ENCODE data around the gene FREM1.

Gene FREM1

DNA sequence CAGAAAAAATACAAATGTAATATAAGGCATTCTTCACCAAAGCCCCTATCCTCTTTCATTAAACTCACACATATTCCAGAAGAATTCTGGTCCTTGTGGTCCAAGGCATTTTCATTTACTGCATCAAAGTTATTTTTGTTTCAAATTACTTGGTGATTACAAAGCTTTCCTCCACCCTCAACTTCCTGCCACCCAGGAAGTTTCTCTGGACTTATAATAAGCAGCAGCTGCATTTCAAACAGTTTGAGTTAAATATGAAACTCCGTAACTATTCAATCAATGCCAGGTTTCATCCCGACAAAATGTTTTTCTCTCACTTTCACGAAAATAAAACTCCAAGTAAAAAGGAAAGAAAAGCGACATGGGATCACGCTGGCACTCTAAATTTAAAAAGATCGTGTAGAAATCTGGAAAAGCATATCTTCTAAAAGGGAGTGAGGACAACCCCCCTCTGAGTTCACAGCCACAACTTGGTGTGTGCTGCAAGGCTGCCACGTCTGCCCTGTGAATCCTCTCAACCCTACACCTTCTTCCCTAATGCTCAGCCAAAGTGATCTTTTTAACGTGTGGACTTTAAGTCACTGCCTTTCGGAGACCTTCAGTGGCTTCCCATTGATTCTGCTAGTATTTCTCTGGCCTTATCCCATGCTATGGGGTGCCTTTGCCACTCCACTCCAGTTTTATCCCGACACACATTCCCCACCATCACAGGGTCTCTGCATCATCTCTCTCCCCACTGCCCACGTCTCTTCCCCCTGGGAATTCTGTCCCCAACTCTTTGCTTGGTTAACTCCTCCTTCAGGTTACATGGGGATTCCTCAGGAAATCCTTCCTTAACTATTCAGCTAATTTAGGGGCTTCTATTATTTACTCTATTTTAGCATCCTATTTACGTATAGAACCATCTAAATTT lies 96.6 kb downstream of the FREM1 start:
- no peak for DNase-seq

DNA sequence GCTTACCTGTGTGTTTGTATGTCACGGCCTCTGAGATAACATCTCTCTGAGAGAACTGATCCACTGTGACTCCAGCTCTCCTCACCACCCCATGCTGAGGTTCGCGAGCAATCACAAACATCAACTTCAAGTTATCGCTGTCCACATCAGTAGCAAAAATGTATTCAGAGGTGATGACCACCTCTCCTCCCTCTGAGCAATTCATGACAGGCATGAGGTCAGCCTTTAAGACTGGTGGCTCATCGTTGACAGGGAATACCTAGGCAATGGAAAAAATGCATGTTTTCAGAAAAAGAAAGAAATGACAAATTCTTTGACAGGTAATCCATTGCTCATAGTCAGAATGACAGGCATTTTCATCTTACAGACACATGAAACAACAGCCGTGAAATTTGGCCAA lies 97.4 kb downstream of the FREM1 start:
- DNase-seq: no peak

DNA sequence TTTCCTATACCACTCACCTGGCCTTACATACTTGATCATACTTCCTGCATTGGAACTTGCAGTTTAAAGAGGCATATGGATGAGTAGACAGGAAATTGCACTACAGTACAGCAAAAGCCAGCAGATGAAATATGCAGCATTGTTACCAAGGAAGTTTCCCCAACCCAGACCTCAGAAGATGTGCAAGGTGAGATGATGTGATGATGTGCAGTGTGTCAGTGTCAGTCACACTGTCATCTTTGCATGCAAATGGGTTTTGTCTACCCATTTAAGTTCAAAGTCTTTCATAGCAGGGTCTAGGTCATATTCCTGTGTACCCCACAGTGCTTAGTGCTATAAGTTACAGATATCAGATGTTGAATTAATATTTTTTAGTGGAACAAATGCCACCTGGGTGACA lies 98.4 kb downstream of the FREM1 start:
- DNase-seq: no peak

DNA sequence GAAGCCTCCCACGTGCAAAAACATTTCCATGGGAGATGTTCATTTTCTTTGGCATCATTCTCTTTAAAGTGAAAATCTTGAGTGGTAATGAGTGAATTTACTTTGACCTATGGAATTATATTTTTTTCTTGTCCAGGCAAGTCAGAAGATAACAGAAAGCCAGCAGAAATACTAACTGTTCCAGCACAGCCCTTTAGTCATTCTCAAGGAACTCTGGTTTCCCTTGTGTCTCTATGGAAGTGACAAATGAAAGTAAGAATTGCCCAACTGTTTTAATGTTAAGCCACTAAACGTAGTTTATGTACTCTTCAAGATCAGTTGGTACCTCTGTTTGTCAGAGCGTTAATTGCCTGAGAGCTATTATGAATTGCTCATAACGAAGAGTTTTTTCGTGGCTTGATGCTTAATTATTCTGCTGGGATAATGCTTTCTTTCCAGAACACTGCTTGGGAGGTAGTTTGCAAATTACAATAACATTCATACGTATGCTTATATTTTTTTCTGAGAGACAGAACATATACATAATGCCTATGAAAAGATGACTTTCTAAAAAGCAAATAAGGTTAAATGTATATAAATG lies 103.2 kb downstream of the FREM1 start:
- no peak for DNase-seq

DNA sequence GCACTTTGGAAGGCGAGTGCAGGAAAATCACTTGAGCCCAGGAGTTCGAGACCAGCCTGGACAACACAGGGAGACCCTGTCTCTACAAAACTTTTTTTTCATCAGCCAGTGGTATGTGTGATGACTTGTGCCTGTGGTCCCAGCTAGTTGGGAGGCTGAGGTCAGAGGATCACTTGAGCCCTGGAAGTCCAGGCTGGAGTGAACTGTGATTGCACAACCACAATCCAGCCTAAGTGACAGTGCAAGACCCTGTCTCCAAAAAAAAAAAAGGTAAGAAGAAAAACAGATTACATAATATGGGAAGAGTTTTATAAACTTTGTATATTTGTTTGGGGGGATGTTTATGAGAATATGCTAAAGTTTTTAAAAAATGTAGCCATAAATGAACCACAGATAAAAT lies 111.2 kb downstream of the FREM1 start:
- no peak for DNase-seq

DNA sequence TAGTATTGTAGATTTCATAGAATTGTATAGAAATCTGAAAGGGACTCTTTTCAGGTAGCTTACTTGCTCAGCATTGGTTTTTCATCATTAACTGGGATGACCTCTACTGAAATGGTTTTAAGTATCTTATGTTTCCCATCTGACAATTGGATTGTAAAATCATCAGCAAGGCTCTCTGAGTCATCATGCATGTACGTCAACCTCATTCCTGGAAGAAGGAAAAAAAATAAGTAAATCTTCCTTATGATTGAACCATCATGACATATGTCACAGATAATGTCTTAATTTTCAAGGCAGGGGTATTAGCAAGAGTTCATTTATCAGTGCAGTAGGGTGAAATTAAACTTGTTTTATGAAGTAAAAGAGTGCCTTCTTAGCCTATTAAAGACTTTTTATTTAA lies 112.8 kb downstream of the FREM1 start:
- DNase-seq: no peak

DNA sequence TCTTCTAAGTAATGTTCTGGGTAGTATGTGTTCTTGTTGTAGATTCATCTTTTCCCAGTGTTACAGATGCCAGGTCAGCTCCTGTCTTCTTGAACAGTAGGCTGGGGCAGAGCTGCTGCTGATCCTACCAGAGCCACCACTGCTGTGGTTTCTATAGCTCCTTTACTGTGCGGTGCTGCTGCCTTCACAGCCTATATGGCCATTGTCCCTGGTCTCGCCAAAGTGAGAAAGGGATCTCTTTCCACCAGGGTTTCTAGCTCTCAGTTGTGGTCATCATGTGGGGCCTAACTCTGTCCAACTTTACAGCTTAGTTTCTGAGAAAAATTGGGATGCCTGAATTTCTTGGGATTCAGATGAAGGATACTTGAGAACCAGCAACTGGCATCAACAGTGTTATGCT lies 116.8 kb downstream of the FREM1 start:
- DNase-seq: no peak

DNA sequence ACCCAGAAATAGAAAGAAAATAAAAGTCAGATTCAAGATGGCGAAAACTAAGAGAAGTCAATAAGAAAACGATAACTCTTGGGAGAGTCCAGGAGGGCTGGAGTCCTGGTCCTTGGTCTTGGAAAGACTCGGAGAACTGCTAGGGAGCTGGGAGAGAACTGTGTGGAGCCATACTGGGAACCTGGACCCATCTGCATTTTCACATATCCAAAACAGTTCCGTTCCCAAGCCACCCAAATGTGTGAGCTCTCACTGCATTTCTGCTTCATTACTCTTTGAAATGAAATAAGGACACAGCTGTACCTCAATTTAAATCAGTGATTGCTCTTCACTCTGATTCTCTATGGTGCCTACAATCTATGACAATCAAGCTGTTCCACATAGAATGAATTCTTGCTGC lies 119.6 kb downstream of the FREM1 start:
- DNase-seq: no peak

DNA sequence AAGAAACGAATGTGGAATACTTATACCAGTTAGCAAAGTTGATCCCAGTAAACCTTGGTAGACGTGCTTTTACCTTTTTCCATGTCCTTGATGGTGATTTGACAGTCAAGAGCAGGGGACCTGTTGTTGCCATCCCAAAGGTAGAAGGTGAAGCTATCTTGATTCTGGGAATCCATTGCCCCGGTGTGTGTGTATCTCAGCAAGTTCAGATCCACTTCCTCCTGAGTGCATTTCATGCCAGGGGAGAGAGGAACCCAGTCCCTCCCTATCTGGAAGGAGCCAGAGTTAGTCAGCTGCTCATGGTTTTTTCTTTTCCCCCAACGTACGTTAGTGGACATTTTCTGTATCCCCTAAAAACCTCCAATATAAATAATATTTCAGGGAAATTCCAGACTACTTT lies 121.4 kb downstream of the FREM1 start:
- DNase-seq: no peak

DNA sequence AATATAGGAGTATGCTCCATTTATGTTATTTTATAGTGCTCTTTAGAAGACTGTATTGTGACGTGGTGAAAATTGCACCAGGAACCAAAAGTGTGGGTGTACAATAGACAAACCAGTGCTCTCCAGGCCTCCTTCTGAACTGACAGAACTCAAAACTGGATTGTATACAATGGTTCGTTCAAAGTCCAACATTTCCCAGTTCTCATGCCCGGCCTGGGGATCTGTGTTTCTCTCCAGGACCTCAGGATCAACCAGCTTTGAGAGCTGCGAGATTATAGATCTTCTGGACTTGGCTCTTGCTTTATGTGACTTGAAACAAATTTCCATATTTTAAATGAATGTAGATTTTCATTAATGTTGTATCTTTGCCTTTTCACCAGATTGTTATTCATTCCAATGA lies 126.9 kb downstream of the FREM1 start:
- DNase-seq: no peak

DNA sequence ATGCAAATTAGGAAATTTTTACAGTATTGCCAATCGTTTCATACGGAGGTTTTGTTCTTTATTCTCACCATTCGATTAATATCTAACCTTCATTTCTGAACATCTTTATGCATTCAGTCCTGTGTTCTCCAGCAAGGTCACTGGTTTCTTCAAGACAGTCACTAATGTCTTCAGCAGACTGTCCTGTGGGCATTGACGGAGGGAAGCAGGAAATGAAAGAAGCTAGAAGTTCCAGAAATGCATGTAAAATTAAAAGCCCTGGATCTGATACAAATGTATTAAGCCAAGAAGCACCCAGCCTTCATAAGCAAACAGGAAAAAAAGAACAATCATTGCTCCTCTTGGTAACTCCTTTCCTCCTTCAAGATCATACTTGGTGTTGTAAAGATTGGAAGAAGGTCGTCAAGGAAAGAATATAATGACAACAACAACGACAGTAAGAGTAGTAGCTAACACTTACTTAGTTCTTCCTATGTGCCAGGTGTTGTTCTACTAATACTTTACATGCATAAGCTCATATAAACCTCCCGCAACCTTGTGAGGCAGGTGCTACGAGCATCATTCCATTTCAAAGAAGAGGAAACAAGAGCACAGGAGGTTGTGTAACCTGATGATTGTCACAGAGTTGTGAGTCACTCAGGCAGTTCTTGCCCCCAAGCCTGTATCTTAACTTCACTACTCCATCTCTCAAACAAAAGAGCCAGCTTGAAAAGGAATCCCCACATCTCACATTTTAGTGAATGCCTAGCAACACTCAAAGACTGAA lies 127.8 kb downstream of the FREM1 start:
- DNase-seq: no peak

DNA sequence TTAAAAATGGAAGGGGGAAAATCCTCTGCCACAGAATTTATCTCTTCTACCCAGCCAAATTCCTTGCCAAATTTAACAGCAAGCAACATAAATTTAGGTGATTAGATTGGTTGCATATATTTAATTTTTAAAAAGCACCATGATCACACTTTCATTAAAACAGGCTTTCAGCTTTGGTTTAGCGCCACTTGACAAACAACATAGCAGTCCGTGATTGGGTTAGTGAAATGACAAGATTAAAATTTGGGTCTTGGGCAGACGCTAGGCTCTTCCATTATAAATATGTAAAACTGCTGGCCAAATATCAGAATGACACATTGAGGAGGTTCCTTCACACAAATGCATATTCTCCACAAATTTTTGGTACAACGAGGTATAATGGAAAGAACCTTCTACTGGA lies 129.5 kb downstream of the FREM1 start:
- no peak for DNase-seq

DNA sequence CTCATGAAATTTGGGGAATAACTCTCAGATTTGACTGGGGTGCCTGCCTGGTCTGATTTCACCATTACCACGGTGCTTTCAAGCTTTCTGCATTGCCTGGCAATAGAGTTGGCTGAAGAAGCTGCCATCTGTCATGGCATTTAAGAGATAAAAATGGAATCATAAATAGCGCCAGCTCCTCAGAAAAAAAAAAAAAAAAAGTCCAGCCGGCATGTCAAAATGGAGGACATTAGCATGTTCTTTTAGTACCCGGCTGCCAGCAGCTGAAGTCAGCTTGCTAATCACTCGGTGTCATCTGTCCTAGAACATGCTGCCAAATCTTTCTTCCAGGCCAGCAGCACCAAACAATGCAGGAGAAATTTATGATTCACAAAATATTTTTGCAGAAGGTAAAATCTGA lies 130.0 kb downstream of the FREM1 start:
- no peak for DNase-seq

DNA sequence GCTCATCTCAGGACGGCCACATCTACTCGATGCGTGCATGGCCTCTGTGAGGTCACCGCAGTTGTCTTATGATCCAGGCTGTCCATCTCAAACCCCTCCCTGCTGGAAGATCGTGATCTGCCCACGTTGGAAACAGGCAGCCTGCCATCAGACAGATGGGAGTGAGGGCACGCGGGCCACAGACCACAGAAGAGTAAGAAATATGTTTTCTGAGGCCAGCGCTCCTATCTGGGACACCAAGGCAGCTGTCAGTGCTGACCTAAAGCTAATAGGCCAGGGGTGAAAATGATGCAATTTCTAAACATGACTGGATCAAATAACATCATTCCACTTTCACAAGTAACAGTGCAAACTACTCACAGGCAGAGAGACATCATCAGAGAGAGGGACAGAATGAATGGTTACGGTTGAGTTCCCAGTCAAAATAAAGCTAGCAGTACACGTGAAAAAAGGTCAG lies 130.6 kb downstream of the FREM1 start:
- DNase-seq: no peak

DNA sequence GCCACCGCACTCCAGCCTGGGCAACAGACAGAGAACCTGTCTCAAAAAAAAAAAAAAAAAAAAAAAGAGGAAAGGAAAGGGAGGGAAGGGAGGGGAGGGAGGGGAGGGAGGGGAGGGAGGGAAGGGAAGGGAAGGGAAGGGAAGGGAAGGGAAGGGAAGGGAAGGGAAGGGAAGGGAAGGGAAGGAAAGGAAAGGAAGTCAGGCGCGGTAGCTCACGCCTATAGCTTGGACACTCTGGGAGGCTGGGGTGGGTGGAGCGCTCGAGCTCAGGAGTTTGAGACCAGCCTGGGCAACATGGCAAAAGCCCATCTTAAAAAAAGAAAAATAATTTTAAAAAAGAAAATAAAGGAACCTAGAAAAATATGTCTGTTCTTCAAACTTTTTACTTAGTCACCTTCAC lies 131.7 kb downstream of the FREM1 start:
- no peak for DNase-seq

DNA sequence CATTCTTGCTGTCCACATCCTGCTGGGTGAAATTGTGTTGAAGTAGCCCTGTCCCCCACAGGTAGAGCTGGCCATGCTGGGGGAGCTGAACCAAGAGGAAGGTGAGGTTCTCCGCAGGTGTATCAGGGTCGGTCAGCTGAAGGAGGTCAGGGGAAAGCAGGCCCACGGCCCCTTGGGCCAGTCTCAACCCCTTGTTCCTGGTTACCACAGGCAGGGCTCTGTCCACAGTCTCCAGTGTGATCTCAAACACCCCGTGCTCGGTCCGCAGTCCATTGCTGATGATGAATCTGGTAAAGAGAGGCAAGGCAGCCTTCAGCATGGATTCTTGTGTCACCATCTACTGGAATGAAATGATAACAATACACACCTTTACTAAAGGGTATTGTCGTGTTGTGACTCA lies 134.3 kb downstream of the FREM1 start:
- DNase-seq: no peak

DNA sequence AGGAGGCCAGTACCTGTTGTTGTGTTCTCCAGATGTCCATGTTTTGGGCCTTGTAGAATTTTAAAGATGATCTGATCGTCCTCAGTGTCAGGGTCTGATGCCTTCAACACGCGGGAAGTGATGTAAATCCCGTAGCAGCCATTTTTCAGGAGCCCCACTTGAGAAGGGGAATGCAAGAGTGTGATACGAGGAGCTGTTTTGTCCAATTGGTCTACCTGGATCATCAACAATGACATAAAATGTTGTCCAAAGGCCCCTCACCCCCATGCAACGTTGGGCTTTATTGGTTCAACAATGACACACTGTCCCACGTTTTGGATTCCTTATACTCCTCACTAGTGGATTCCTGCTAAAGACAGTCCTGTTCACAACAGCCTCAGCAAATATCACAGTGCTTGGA lies 139.6 kb downstream of the FREM1 start:
- DNase-seq: no peak

DNA sequence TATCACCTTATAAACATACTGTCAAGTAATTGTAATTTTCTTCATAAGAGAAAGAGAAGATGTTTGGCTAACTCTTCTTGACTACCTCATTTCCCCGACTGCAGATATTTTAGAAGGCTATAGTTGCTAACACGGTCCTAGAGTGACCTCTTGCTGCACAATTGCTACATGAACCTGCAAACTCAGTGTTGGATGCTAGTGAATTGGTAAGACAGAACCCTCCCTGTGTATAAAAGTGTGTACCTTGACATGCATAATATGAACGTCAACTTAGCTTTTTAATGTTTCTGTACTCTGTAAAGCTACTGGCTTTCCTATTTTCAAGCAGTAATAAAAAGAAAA lies 141.0 kb downstream of the FREM1 start:
- no peak for DNase-seq

DNA sequence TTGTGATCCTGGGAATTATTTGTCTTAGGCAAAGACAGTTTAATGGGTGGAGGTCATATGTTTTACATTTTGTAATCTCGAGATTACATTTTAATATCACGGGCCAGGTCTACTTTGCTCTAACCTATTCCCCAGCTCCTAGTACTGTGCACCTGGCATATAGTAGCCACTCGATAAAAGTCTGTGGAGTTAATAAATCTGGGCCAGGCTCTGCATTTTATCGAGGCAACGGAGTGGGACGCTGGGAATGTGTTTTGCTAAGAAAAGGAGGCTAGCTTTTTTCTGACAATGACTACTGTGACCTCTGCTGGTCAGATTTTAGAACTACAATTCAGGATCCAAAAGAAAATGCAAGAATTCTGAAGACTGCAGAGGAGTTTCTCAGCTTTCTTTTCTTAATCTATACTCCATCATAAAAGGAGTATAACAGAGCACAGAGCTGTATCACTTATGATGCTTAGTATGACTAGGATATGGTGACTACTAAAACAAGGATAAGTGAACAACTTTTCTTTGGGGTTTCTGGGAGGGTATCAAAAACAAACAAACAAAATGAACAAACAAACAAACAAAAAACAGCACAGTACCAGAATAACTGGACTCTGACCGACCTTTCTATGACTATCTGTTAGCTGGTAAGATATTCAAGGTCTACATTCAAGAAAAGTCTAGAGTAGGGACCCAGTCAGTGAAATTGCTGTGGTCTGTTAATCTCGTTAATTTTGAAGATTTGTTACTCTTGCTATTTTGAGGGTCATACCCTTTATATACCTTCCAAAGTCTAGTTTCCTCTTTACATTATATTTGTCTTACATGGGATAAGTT lies 141.6 kb downstream of the FREM1 start:
- no peak for DNase-seq

DNA sequence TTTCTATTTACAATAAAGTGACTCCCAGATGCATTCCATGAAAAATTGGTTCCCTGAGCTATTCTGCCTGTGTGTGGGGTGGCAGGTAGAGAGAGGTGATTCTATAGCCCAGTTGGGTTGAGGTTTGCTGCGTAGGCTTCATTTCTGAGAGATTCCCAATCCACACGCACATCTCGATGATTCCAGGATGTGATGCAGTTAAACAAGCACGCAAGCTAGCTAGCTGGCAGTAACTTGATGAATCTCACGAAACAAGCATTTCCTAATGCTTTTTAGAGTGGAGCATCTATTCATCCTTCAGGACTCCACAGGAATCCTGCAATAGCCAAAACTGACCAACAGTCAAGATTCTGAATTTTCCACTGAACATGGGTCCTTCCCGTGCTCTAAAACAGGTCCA lies 143.9 kb downstream of the FREM1 start:
- no peak for DNase-seq

DNA sequence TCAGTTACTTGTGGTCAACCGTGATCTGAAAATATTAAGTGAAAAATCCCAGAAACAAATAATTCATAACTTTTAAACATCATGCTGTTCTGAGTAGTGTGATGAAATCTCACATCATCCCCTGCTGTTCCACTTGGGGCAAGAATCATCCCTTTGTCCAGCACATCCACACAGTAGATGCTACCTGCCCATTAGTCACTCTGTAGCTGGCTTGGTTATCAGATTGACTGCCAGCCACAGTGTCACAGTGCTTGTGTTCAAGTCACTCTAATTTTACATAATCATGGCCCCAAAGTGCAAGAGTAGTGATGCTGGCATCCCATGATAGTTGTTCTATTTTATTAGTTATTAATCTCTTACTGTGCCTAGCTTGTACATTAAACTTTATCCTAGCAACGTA lies 148.6 kb downstream of the FREM1 start:
- no peak for DNase-seq

DNA sequence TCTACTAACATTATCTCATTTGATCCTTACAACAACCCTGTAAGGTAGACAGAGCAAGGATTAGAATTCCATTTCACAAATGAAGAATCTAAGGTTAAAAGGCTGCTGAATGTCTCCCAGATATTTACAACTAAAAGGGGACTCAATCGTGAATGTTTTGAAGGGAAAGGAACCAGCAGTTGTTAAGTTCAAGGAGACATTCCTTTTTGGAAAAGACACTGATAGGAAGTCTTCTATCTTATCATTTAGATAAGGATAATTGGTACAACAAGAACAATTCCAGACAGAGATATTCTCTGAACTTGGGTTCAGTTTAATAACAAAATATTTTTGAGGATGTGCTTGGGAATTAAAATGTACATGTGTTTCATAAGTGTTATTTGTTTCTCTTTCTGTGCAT lies 150.2 kb downstream of the FREM1 start:
- no peak for DNase-seq

DNA sequence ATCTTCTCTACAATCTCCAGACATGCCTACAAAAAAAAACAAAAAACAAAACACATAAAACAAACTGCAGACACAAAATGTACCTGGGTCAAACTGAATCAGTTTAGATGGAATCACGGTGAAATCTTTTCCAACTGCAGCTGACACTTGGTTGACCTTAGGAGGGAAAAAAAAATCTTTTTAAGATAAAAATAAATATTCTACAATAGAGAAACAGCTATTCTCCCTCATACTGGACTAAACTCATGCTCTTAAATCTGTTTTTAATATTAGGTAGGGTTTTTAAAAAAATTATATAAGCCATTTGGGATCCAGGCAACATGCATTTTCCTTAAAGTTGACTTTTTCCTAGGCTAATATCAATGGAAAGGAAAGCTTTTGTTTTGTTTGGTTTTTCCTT lies 153.9 kb downstream of the FREM1 start:
- no peak for DNase-seq
